Activated naive CD4-positive, alpha-beta T cell treated with anti-CD3 and anti-CD28 coated beads, Interleukin-2, amount 10 ng/mL, durations not matched to agents 7 days and 5 days (primary cell): ENCODE data around the gene DNAH14.
"Not testable (repeated sequence)": the region's sequence is repeated elsewhere in the genome, so short reads cannot be mapped to it uniquely, and the experiment has no call there.

Experiments
- CTCF ChIA-PET: fragments of 350-600 bp; sonication (Branson Sonifier 250); formaldehyde crosslinking; loops from one replicate; lab custom pipeline; 2021; ENCODE audit warnings: antibody characterized with exemption; lab: Charles Lee
- DNase-seq: peaks from one replicate; pipeline ENCODE4 v3.0.0-alpha.2; 2020
- H3K27ac Mint-ChIP-seq: one replicate; pipeline ENCODE4 v1.8.0; 2021; ENCODE audit warnings: mild to moderate bottlenecking, moderate library complexity, mixed read lengths
- H3K27me3 Mint-ChIP-seq: one replicate; pipeline ENCODE4 v1.8.0; 2021; ENCODE audit warnings: mild to moderate bottlenecking, mixed read lengths
- H3K36me3 Mint-ChIP-seq: one replicate; pipeline ENCODE4 v1.8.0; 2021; ENCODE audit warnings: mixed read lengths
- H3K4me1 Mint-ChIP-seq: one replicate; pipeline ENCODE4 v1.8.0; 2021; ENCODE audit warnings: mixed read lengths
- H3K4me3 Mint-ChIP-seq: one replicate; pipeline ENCODE4 v1.8.0; 2021; ENCODE audit warnings: mild to moderate bottlenecking, moderate library complexity, mixed read lengths
- H3K9me3 Mint-ChIP-seq: one replicate; pipeline ENCODE4 v1.8.0; 2021; ENCODE audit warnings: mixed read lengths

DNAH14 gene

DNA sequence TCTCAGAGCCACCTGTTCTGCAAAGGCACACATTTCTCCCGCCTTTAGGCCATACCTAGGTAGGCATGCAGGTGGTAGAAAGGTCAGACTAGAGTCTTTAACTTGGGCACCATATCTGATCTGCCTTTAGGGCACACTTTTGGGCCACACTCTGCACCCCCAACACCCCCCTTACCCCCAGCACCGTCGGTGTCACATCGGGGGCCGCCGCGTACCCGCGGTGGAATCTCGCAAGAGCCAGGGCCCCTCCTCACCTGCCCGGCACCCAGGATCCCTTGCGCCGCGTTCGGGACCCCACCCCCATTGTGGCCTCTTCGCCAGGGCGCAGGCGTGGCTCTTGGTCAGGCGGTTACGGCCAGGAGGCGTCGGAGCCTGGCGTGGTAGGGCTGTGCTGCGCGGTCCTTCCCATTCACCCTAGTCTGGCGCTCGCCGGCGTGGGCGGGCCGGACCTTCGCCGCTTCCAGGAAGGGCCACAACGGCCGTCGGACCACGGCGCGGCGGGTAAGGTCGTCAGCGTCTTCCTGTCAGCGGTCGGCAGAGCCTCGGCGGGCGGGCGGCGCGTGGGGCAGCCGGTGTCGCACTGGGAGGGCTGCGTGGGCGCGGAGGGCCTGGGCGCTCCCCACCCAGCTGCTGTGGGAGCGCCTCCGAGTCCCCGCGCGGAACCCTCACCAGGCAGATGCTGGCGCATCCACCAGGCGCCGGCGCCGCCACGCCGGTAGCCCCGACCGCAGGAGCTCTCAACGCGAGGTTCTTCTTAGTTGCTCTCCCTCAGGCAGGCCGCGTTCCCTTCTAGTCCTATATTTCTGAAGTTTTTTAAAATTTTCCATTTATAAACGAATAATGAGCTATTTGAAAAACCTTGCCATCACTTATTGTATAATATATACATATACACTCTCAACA lies at the start of gene DNAH14:
DNAH14 (plus strand) TSS at position 341 of the 903 bp plus-strand sequence. CDS start 23,028 bp downstream, outside the sequence.
- H3K4me3 Mint-ChIP-seq = peak within 1 kb of the TSS; percentile 35
- H3K27ac Mint-ChIP-seq = no peak within 1 kb of the TSS
- H3K4me1 Mint-ChIP-seq = no peaks in the 10 kb centered on the region
- H3K9me3 Mint-ChIP-seq = peaks cover 20% of the 10 kb centered on the region
- H3K27me3 Mint-ChIP-seq = peaks cover 18% of the 10 kb centered on the region
- peak; percentile 21 for DNase-seq
- CTCF ChIA-PET = no interaction called here
- H3K36me3 Mint-ChIP-seq = no peaks in the 10 kb centered on the region

DNA sequence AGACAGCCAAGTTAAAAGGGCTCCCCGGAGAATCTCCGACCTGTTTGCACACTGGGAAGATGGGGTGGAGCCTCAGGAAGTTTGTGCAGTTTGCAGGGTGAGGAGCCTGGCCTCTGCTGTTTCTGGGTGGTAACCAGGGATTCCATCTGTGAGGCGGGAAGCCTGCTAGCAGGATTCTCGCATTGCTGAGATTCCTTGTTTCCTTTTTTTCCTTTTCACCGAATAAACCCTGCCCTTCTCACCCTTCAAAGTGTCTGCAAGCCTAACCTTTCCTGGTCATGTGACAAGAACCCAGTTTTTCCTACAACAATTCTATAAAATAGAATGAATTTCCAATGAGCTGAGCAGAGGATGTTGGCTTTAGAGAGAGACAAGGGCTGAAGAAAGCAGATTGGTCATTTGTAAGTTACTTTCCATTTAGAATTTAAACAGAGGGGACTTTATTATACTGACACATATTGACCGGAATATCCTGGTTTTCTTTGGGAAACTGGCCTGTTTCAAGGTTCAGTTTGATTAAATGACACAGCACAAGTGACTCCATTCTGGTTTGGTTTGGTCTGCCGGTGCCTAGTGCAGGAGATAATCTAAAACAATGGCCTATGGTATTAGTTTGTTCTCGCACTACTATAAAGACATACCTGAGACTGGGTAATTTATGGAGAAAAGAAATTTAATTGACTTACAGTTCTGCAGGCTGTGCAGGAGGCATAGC lies 48.7 kb upstream of the DNAH14 start:
- H3K36me3 Mint-ChIP-seq = no peaks in the 10 kb centered on the region
- no peaks in the 10 kb centered on the region for H3K27me3 Mint-ChIP-seq
- no peak overlapping the region for H3K27ac Mint-ChIP-seq
- H3K4me1 Mint-ChIP-seq = no peaks in the 10 kb centered on the region
- no peak for DNase-seq
- CTCF ChIA-PET = interaction anchor here (1.9 kb wide), 1 partner anchor 29 kb away, joined by 6 read pairs; no protein-coding TSS in a partner anchor
- H3K4me3 Mint-ChIP-seq = no peak overlapping the region
- peaks cover 4% of the 10 kb centered on the region for H3K9me3 Mint-ChIP-seq

DNA sequence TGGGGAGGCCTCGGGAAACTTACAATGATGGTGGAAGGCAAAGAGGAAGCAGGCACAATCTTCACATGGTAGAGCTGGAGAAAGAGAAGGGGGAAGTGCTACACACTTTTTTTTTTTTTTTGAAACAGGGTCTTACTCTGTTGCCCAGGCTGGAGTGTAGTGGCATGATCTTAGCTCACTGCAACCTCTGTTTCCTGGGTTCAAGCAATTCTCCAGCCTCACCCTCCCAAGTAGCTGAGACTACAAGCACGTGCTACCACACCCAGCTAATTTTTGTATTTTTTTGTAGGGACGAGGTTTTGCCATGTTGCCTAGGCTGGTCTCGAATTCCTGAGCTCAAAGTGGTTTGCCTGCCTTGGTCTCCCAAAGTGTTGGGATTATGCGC lies 48.2 kb upstream of the DNAH14 start:
- not testable (repeated sequence) for H3K27ac Mint-ChIP-seq, H3K4me3 Mint-ChIP-seq

DNA sequence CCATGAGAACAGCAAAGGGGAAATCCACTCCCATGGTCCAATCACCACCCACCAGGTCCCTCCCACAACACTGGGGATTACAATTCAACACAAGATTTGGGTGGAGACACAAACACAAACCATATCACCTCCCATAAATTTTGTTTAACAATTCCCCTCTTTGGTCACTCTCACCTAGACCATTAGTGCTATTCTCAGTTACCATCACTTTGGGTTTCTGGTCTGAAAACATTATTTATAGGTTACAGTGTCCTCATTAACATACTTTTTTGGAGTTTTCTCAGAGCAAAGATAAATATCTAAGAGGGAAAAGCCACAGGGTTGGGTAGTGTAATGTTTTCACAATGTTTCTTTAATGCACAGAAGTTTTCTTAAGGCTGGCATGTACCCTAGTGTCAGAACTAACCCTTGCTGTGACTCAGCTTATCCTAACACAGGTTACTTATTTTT lies 47.7 kb upstream of the DNAH14 start:
- H3K36me3 Mint-ChIP-seq = no peaks in the 10 kb centered on the region
- peaks cover 3% of the 10 kb centered on the region for H3K27me3 Mint-ChIP-seq
- H3K4me1 Mint-ChIP-seq = no peaks in the 10 kb centered on the region
- H3K27ac Mint-ChIP-seq = no peak overlapping the region
- CTCF ChIA-PET = interaction anchor here (1.9 kb wide), 1 partner anchor 30 kb away, joined by 6 read pairs; no protein-coding TSS in a partner anchor
- H3K9me3 Mint-ChIP-seq = peaks cover 4% of the 10 kb centered on the region
- no peak for DNase-seq
- H3K4me3 Mint-ChIP-seq = no peak overlapping the region

More for the DNA sequence above, 48.2 kb upstream of the DNAH14 start:
- DNase-seq, H3K27me3 Mint-ChIP-seq, H3K4me1 Mint-ChIP-seq, H3K9me3 Mint-ChIP-seq, H3K36me3 Mint-ChIP-seq: not testable (repeated sequence)
- CTCF ChIA-PET = interaction anchor here (1.9 kb wide), 1 partner anchor 30 kb away, joined by 6 read pairs; no protein-coding TSS in a partner anchor

DNA sequence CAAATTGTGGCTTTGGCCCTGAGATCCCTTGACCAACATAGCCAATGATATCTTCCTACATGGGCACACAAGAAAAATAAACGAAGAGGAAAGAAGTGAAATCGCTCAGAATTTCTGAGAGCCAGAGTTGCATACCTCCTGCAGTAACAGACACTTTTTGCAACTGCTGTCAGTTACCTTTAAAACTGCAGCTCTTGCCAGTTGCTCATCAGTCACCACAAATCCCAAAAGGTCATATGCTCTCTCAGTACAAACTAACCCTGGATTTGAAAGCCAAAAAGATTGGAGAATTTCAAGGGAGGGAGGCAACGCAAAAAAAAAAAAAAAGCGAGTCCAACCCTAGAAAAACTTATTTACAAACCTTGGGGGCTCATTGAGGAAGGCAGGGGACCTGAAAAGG lies 47.2 kb upstream of the DNAH14 start:
- Mint-ChIP-seq H3K27me3 (peaks cover 3% of the 10 kb centered on the region), H3K27ac (no peak overlapping the region), H3K4me3 (no peak overlapping the region), H3K4me1 (no peaks in the 10 kb centered on the region), H3K36me3 (no peaks in the 10 kb centered on the region), H3K9me3 (peaks cover 4% of the 10 kb centered on the region)
- CTCF ChIA-PET = interaction anchor here (1.9 kb wide), 1 partner anchor 31 kb away, joined by 6 read pairs; no protein-coding TSS in a partner anchor
- no peak for DNase-seq

DNA sequence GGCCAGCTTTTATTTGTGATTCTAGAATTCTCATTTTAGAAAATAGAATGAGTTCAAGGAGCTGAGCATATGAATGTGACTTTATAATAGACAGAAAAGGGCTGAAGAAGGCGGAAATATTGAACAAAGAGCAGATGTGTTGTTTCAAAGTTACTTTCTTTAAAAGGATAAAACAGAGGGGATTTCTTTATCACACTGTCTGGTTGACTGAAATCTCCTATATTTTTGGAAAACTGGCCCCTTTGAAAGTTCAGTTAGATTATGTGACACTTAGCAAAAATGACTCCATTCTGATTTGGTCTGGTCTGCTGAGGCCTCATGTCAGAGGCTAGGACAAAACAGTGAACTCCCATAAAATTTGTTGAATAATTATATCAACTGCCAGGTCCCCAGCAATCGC lies 46.4 kb upstream of the DNAH14 start:
- CTCF ChIA-PET = no interaction called here
- no peak for DNase-seq
- H3K27ac Mint-ChIP-seq = no peak overlapping the region
- H3K9me3 Mint-ChIP-seq = peaks cover 4% of the 10 kb centered on the region
- H3K4me3 Mint-ChIP-seq = no peak overlapping the region
- H3K36me3 Mint-ChIP-seq = no peaks in the 10 kb centered on the region
- peaks cover 3% of the 10 kb centered on the region for H3K27me3 Mint-ChIP-seq
- H3K4me1 Mint-ChIP-seq = no peaks in the 10 kb centered on the region

DNA sequence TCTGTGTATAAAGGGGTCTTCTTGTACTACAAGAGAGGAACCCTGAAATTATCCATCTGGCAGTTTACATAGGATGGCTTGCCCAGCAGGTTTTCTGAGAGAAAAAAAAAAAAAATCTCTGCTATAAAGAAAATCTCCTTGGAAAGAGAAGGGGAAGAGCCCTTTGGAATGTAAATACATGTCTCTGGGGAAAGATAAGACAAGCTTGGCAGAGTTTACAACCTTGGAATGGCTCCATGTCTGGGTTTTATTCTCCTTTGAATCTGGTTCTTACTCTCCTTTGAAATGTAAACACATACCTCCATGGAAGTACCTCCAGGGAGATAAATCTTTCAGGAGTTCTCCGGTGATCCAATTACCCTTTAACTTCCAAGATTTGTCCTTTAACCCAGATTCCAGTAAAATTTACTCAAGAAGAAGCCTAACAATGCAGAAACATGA lies 45.1 kb upstream of the DNAH14 start:
- Mint-ChIP-seq H3K27me3 (peaks cover 3% of the 10 kb centered on the region), H3K9me3 (peaks cover 4% of the 10 kb centered on the region), H3K36me3 (no peaks in the 10 kb centered on the region), H3K4me1 (no peaks in the 10 kb centered on the region), H3K27ac (no peak overlapping the region), H3K4me3 (no peak overlapping the region)
- CTCF ChIA-PET = no interaction called here
- no peak for DNase-seq

DNA sequence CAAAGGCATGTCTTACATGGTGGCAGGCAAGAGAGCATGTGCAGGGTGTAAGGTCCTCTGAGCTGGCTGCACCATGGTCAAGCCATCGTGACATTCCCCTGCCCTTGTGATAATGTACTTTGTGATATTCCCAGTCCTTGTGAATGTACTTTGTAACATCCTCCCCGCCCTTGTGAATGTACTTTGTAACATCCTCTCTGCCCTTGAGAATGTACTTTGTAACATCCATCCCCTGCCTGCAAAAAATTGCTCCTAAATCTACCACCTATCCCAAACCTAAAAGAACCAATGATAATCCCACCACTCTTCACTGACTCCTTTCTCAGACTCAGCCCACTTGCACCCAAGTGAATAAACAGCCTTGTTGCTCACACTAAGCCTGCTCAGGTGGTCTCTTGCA lies 44.1 kb upstream of the DNAH14 start:
- H3K4me1 Mint-ChIP-seq, H3K9me3 Mint-ChIP-seq, CTCF ChIA-PET, H3K27me3 Mint-ChIP-seq, DNase-seq, H3K4me3 Mint-ChIP-seq, H3K27ac Mint-ChIP-seq, H3K36me3 Mint-ChIP-seq: not testable (repeated sequence)

DNA sequence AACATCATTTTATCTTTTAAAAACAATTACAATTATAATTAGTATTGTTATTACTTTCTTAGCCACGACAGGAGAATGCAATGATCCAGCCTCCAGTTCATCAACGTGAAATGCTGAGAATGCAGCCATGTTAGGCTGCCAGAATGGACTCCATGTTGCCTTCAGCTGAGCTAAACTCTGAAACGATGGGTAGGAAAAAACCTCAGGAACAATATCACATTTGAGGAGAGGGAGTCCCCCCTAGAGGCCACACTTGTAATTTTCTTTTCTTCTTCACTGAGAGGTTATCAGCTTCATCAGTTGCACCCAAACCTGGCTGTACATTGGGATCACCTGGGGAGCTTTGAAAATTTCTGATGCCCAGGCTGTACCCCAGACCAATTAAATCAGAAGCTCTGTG lies 34.6 kb upstream of the DNAH14 start:
- no peak overlapping the region for H3K27ac Mint-ChIP-seq
- no peak overlapping the region for H3K4me3 Mint-ChIP-seq
- CTCF ChIA-PET = interaction anchor here (1.3 kb wide), 1 partner anchor 181 kb away, joined by 3 read pairs; no protein-coding TSS in a partner anchor
- no peaks in the 10 kb centered on the region for H3K4me1 Mint-ChIP-seq
- H3K27me3 Mint-ChIP-seq = no peaks in the 10 kb centered on the region
- no peaks in the 10 kb centered on the region for H3K36me3 Mint-ChIP-seq
- H3K9me3 Mint-ChIP-seq = peaks cover 6% of the 10 kb centered on the region
- DNase-seq = no peak

DNA sequence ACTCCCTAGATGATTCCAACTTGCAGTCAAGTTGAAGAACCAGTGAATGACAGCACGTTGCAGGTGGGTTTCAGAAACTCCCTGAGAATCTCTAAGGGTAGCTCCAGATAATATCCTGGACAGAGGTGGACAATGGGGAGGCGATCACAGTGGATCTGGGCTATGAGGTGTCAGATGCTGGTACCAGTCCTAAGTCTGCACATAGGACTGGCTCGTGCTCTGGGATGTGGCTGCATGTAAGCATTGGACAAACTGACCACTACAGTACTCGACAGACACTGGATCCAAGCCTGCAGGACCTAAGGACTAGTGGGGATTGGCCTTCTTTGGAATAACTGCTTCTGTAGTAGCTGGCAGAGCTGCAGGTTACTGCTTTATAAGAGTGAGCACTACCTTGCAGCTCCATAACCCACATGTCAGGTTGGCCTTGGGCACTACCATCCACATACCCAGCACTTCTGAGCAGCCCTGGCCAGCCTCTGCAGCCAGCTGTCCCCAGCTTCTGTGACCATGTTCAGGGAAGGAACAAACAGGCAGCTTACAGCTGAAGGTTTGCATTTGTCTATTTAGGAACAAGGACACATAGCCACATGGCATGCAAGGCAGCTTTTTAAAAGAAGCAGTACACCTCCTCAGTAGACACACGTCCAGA lies 33.2 kb upstream of the DNAH14 start:
- CTCF ChIA-PET = interaction anchor here (0.6 kb wide), 1 partner anchor 348 kb away, joined by 3 read pairs; no protein-coding TSS in a partner anchor
- H3K27me3 Mint-ChIP-seq = no peaks in the 10 kb centered on the region
- DNase-seq = no peak
- H3K36me3 Mint-ChIP-seq = no peaks in the 10 kb centered on the region
- H3K4me1 Mint-ChIP-seq = no peaks in the 10 kb centered on the region
- peaks cover 6% of the 10 kb centered on the region for H3K9me3 Mint-ChIP-seq
- H3K27ac Mint-ChIP-seq = no peak overlapping the region
- H3K4me3 Mint-ChIP-seq = no peak overlapping the region

DNA sequence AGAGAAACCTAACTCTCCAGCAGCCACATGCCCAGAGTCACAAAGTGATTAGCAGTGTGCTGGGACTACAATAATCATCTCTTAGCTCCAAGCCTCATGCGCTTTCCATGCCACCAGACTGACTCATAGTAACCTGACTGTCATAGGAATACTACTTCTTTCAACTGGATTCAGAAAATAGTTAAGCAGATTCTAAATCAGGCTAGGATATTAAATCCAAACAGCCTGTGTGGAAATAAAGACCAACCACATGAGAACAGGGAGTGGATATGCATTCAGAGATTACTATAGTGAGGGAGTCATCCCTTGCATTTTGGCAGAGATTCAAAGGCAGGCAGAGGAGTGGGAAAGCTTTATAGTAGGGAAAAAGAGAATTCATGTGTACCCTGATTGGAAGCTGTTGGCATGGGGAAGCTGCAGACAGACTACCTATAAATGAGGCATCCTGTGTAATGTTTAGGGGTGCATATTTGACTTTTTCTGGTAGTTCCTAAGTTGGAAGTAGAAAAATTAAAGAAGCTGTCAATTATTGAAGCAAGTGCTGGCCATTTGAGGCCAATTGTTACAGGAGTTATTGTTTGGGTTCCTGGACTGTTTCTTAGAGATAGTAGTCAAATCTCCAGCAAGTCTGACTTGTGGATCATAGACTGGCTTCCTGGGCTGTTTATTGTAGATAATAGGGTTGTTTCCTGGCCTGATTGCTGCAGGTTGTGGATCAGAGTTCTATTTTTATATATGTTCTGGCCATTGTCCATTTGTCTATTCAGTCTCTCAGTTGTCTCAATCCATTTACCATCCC lies 31.7 kb upstream of the DNAH14 start:
- DNase-seq = no peak
- Mint-ChIP-seq H3K4me1 (no peaks in the 10 kb centered on the region), H3K36me3 (no peaks in the 10 kb centered on the region), H3K27me3 (no peaks in the 10 kb centered on the region), H3K9me3 (peaks cover 6% of the 10 kb centered on the region), H3K4me3 (no peak overlapping the region), H3K27ac (no peak overlapping the region)
- CTCF ChIA-PET = interaction anchor here (0.5 kb wide), 1 partner anchor 730 kb away, joined by 3 read pairs; no protein-coding TSS in a partner anchor

DNA sequence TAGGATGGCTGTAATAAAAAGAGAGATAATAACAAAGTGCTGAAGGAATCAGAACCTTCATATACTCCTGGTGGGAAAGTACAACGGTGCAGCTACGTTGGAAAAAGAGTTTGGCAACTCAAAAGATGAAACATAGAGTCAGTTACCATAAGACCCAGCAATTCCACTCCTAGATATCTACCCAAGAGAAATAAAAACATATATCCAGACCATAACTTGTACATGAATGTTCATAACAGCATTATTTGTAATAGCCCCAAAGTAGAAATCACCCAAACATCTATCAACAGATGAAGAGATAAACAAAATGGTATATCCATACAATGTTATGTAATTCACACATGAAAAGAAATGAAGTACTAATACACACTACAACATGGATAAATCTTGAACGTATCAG lies 30.5 kb upstream of the DNAH14 start:
- no peak for DNase-seq
- no peaks in the 10 kb centered on the region for H3K27me3 Mint-ChIP-seq
- H3K27ac Mint-ChIP-seq = no peak overlapping the region
- peaks cover 6% of the 10 kb centered on the region for H3K9me3 Mint-ChIP-seq
- H3K4me1 Mint-ChIP-seq = no peaks in the 10 kb centered on the region
- H3K4me3 Mint-ChIP-seq = no peak overlapping the region
- CTCF ChIA-PET = no interaction called here
- no peaks in the 10 kb centered on the region for H3K36me3 Mint-ChIP-seq

DNA sequence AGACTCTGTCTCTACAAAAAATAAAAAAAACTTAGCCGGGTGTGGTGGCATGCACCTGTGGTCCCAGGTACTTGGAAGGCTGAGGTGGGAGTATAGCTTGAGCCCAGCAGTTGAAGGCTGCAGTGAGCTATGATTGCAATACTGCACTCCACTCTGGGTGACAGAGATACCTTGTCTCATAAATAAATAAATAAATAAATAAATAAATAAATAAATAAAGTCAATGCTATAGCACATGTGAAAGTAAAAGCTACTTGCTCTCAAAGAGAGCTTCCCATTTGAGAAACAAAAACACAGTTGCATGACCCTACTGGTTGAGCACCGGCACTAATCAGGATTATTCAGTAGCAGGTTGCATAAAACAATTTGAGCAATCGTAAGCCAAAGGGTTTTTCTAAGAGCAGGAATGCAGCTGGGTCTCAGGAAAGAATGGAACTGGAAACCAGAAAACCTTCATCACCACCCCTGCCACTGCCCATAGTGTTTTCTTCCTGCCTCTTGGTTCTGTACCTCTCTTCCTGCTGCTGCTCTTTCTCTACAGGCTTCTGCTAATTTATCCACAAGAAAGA lies 29.3 kb upstream of the DNAH14 start:
- no peak overlapping the region for H3K4me3 Mint-ChIP-seq
- H3K27ac Mint-ChIP-seq = no peak overlapping the region
- peaks cover 6% of the 10 kb centered on the region for H3K9me3 Mint-ChIP-seq
- CTCF ChIA-PET = no interaction called here
- no peaks in the 10 kb centered on the region for H3K4me1 Mint-ChIP-seq
- no peak for DNase-seq
- H3K27me3 Mint-ChIP-seq = no peaks in the 10 kb centered on the region
- no peaks in the 10 kb centered on the region for H3K36me3 Mint-ChIP-seq
